ENCODE measurements around the gene SAP30BP. TPM values are rescaled to one million over a fixed set of nuclear protein-coding genes. Genes with fewer than 3 reads are reported as not detected.

The SAP30BP gene
- polyA plus RNA-seq, 2 of the 4 experiments (the other 2 are of a cell fraction) = 103 to 139 TPM

DNA sequence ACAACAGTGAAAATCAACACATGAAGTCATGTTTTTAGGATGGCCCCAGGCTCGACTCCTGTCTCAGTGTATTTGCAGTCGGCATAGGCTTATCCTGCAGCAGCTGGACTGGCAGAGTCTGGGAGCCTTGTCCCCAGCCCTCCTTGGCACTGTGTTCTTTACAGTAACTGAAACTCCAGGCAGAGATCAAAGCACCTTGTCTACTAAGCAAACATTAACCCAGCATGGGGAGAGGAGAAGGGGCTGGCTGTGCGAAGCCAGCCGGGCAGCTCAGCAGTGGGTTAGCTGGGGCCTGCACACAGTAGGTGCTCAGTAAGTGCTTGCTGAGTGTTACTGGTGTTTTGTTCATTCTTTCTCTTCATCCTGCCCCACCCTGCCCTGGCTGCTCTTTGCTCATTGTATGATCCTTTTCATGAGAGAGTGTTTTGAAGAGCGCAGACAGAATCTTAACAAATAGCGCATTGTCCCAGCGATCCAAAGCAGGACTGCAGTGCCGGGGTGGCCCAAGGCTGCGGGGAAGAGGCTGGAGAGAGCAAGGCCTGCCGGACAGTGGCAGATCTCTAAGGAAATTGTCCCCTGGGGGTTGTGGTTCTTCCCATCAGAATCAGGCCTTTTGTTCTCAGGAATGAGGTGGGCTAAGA lies 30.6 kb downstream of the SAP30BP start:
- POLR2A ChIA-PET = no interaction called here
- no peak for DNase-seq (ENCODE audit: low read depth in 1 of 2, low spot score in 1 of 2)
- CTCF ChIA-PET = interaction anchor here (1.9 to 19.2 kb wide), 3 partner anchors 23 to 66 kb away, joined by 7 to 148 read pairs (median 8); partner anchors contain the start of gene SMIM5
- ATAC-seq = no peak
- no peaks in the 10 kb centered on the region for H3K9me3 ChIP-seq
- peaks cover 97% of the 10 kb centered on the region for H3K4me1 ChIP-seq
- peak overlapping the region; percentile 93 for H3K27ac ChIP-seq
- WGBS (ENCODE audit: missing lambda C conversion rate) = 65% methylated on average over 10 of the region's 10 CpGs
- 0 out of 2 replicates have a peak, but pooled peaks have one; percentile 21 for TF ChIP-seq HOXB13 (CRISPR knock-in tag; IDR thresholded peaks at IDR 0.05; ENCODE audit: low read depth)
- TF ChIP-seq, protein P1, sequence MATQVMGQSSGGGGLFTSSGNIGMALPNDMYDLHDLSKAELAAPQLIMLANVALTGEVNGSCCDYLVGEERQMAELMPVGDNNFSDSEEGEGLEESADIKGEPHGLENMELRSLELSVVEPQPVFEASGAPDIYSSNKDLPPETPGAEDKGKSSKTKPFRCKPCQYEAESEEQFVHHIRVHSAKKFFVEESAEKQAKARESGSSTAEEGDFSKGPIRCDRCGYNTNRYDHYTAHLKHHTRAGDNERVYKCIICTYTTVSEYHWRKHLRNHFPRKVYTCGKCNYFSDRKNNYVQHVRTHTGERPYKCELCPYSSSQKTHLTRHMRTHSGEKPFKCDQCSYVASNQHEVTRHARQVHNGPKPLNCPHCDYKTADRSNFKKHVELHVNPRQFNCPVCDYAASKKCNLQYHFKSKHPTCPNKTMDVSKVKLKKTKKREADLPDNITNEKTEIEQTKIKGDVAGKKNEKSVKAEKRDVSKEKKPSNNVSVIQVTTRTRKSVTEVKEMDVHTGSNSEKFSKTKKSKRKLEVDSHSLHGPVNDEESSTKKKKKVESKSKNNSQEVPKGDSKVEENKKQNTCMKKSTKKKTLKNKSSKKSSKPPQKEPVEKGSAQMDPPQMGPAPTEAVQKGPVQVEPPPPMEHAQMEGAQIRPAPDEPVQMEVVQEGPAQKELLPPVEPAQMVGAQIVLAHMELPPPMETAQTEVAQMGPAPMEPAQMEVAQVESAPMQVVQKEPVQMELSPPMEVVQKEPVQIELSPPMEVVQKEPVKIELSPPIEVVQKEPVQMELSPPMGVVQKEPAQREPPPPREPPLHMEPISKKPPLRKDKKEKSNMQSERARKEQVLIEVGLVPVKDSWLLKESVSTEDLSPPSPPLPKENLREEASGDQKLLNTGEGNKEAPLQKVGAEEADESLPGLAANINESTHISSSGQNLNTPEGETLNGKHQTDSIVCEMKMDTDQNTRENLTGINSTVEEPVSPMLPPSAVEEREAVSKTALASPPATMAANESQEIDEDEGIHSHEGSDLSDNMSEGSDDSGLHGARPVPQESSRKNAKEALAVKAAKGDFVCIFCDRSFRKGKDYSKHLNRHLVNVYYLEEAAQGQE (IDR thresholded peaks at IDR 0.05) = no peak
- H3K4me3 ChIP-seq = no peak overlapping the region
- peak; percentile 18 for FAIRE-seq
- peak overlapping the region; percentile 67 for H3K4me2 ChIP-seq

- FAIRE-seq = no peak
- POLR2A ChIA-PET = no interaction called here
- Histone ChIP-seq H3K9me3 (no peaks in the 10 kb centered on the region), H3K4me3 (no peak overlapping the region), H3K27ac (peak overlapping the region; percentile 93), H3K4me1 (peaks cover 92% of the 10 kb centered on the region), H3K4me2 (peak overlapping the region; percentile 60)
- no peak for ATAC-seq
- CTCF ChIA-PET = interaction anchor here (0.9 to 2.0 kb wide), 3 partner anchors 8 to 66 kb away, joined by 3 to 8 read pairs (median 7); partner anchors contain the start of gene SMIM5
- DNase-seq (ENCODE audit: low read depth in 1 of 2, low spot score in 1 of 2) = no peak
- WGBS (ENCODE audit: missing lambda C conversion rate) = 50% methylated on average over 3 of the region's 3 CpGs
- TF ChIP-seq ZC3H11A (IDR thresholded peaks at IDR 0.05) (no peak), JUN (IDR thresholded peaks at IDR 0.05) (no peak), ZSCAN20 (CRISPR knock-in tag; IDR thresholded peaks at IDR 0.05) (no peak), NFE2L2 (conservative IDR thresholded peaks at IDR 0.05; ENCODE audit: low read length) (no peak), HMGXB4 (CRISPR knock-in tag; IDR thresholded peaks at IDR 0.05; ENCODE audit: borderline replicate concordance) (no peak), KDM1A (IDR thresholded peaks at IDR 0.05; ENCODE audit: low read depth) (no peak), TP53 (CRISPR knock-in tag; IDR thresholded peaks at IDR 0.05) (no peak), NPAS2 (CRISPR knock-in tag; IDR thresholded peaks at IDR 0.05; ENCODE audit: borderline replicate concordance) (no peak), PHF8 (IDR thresholded peaks at IDR 0.05; ENCODE audit: borderline replicate concordance, low read depth) (no peak), SREBF2 (IDR thresholded peaks at IDR 0.05) (no peak), CHD4 (IDR thresholded peaks at IDR 0.05; ENCODE audit: borderline replicate concordance) (no peak), BHLHE40 (IDR thresholded peaks at IDR 0.05; ENCODE audit: low read depth, low read length) (no peak), RNF2 (IDR thresholded peaks at IDR 0.05; ENCODE audit: borderline replicate concordance, low read depth) (no peak), HOXA7 (CRISPR knock-in tag; IDR thresholded peaks at IDR 0.05) (no peak), CEBPB (IDR thresholded peaks at IDR 0.05) (no peak)
- TF ChIP-seq, protein P1 (IDR thresholded peaks at IDR 0.05) = no peak
- TF ChIP-seq, protein P2, sequence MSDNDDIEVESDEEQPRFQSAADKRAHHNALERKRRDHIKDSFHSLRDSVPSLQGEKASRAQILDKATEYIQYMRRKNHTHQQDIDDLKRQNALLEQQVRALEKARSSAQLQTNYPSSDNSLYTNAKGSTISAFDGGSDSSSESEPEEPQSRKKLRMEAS (IDR thresholded peaks at IDR 0.05) = no peak
- TF ChIP-seq, protein P3, sequence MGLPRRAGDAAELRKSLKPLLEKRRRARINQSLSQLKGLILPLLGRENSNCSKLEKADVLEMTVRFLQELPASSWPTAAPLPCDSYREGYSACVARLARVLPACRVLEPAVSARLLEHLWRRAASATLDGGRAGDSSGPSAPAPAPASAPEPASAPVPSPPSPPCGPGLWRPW (IDR thresholded peaks at IDR 0.05) = no peak
- TF ChIP-seq, protein P4, sequence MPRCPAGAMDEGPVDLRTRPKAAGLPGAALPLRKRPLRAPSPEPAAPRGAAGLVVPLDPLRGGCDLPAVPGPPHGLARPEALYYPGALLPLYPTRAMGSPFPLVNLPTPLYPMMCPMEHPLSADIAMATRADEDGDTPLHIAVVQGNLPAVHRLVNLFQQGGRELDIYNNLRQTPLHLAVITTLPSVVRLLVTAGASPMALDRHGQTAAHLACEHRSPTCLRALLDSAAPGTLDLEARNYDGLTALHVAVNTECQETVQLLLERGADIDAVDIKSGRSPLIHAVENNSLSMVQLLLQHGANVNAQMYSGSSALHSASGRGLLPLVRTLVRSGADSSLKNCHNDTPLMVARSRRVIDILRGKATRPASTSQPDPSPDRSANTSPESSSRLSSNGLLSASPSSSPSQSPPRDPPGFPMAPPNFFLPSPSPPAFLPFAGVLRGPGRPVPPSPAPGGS (IDR thresholded peaks at IDR 0.05) = no peak
Measured at GRCh38 chr17:75698659-75699058, 31.5 kb downstream of the SAP30BP start.

Data from A549 (cell line).